Measurements from ENCODE around the gene SMURF2.

Gene SMURF2

GRCh38 chr17:64533784-64534183 is 128.3 kb downstream of the SMURF2 start:
- no peak for DNase-seq

- no peak for DNase-seq
Measured at GRCh38 chr17:64532409-64532808, 129.7 kb downstream of the SMURF2 start.

GRCh38 chr17:64531955-64532371 is 130.1 kb downstream of the SMURF2 start:
- no peak for DNase-seq

GRCh38 chr17:64529221-64529620 is 132.9 kb downstream of the SMURF2 start:
- no peak for DNase-seq

GRCh38 chr17:64527914-64528313 is 134.2 kb downstream of the SMURF2 start:
- DNase-seq = no peak

DNA sequence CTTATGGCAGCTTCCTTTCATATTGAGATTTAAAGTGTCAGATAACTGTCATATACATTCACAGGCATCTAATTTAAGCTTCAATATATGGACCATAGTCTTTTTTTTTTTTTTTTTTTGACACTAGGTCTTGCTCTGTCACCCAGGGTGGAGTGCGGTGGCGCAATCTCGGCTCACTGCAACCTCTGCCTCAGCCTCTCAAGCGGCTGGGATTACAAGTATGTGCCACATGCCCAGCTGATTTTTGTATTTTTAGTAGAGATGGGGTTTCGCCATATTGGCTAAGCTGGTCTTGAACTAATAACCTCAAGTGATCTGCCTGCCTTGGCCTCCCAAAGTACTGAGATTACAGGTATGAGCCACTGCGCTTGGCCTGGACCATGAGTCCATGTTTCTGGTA is 141.7 kb downstream of the SMURF2 start:
- DNase-seq = no peak

DNA sequence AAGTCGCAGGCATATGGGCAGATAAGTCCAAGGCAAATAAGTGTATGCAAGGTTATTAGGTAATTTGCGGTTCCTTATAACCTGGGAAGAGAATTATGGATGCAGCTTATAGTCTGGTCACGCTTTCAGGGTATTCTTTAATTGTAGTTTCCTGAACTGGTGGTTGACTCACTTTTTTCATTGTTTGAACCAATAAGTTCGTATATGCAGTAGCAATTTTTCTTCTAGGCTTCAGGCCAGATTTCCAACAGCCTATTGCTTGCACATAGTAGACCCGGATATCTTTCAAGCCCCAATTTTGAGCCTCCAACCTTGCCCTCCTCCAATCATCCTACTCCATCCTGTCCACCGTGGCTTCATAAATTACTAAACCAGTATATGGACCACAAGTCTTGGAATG is 142.5 kb downstream of the SMURF2 start:
- DNase-seq = no peak

- no peak for DNase-seq
Measured at GRCh38 chr17:64515829-64516228, 146.3 kb downstream of the SMURF2 start.

DNA sequence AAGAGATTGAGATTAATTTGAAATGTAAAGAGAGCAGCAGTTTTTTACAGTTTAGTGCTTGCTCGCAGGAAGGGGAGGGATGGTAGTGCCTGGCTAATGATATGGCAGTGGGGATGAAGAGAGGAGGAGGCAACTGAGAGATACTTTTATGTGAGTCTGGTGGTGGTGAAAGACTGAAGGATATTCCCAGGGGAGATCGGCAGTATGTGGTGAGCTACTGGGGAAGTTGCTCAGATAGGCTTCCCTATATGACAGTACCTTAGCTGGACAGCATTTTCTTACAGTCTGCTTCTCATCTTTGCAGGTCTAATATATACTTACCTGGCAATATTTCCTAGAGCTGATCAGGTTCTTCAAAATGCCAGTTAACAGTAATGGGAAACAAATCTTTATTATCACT is 146.7 kb downstream of the SMURF2 start:
- no peak for DNase-seq

DNA sequence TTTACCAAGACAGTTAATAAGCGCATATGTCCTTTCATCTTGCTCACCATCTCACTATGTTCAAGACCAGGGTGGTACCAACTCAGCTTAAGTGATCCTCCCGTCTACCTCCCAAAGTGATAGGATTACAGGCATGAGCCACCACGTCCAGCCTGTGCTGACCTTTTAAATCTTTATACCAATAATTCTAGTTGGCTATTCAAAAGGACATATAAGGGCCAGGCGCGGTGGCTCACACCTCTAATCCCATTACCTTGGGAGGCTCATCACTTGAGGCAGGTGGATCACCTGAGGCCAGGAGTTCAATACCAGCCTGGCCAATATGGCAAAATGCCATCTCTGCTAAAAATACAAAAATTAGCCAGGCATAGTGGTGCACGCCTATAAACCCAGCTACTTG is 152.9 kb downstream of the SMURF2 start:
- no peak for DNase-seq

DNA sequence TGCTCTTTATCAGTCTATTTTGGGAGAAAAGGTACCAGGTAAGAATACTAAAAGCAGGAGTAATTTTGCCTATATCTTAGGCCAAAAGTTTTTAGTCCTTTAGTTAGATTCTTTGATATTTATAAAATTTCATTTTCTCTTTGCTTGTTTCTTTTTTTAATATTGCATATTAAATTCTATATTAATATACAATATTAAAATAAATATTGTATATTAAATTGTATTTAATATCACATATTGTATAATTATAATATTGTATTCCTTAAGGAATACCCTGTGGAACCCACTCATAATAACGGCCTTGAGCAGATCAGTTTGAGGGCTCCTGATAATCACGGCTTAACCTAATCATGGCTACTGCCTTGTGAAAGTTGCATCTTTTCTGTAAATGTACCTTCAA is 153.4 kb downstream of the SMURF2 start:
- no peak for DNase-seq

GRCh38 chr17:64507413-64507782 is 154.7 kb downstream of the SMURF2 start:
- DNase-seq = peak; percentile 16

- DNase-seq = peak; percentile 95
Measured at GRCh38 chr17:64506576-64507412, 155.3 kb downstream of the SMURF2 start, which contains the start of gene CEP95. CEP95 (plus strand) TSS chr17:64506977; CDS start chr17:64507098, 121 bp downstream.

DNA sequence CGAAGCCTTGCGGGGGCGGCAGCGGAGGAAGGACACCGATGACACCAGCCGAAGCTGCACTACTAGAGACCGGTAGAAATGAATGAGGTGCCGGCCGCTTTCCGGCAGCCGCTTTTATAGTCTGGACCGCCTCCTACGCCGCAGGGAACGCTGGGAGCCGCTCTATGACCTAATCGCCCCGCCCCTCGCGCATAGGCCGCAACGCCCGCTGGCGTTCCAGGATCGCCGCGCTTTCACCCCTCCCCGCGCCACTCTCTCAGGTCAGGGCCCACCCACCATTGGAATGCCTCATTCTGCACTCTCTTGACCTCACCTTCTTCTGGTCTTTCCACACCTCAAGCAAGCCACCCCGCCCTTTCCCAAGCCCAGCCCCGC is 155.9 kb downstream of the SMURF2 start, which contains the start of gene DDX5:
Gene DDX5, minus strand, starts transcription at position 89 of the 375 bp plus-strand sequence. CDS start 170 bp downstream, outside the sequence.
- DNase-seq = peak; percentile 95

GRCh38 chr17:64505340-64506200 is 156.5 kb downstream of the SMURF2 start:
- peak; percentile 50 for DNase-seq

- DNase-seq = no peak
Measured at GRCh38 chr17:64504769-64505339, 157.3 kb downstream of the SMURF2 start.

GRCh38 chr17:64503821-64504768 is 158.0 kb downstream of the SMURF2 start:
- DNase-seq = no peak

DNA sequence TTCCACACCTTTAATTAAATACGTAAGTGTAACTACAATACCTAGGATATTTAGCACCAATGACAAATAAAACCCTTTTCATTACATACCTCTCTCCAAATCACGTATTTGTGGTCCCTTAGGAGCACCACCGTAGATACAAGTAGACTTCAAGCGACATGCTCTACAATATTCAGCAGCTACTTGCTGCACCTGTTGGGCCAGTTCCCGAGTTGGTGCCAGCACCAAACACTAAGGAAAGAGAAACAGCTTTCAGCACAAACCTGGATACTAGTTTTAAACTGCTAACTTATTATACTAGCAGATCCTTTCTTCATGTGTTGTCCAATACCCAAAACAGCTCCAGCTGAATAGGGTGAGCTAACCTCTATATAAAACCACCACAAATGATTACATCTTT is 158.8 kb downstream of the SMURF2 start:
- DNase-seq = no peak

DNA sequence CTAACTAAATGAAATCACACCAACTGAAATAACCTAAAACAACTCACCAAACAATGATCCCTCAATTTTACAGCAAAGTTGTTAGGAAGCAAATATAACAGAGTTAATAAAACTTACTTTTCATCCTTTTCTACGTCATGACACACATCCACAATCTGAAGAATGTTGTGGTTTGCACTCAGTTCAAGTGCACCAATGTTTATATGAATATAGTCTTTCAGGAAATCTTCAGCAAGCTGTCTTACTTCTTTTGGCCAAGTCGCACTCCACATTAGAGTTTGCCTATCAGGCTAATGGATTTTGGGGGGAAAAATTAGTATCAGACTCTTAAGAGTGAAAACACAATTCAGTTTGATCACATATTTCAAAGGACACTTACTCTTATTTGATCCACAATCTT is 159.3 kb downstream of the SMURF2 start:
- DNase-seq = no peak

DNA sequence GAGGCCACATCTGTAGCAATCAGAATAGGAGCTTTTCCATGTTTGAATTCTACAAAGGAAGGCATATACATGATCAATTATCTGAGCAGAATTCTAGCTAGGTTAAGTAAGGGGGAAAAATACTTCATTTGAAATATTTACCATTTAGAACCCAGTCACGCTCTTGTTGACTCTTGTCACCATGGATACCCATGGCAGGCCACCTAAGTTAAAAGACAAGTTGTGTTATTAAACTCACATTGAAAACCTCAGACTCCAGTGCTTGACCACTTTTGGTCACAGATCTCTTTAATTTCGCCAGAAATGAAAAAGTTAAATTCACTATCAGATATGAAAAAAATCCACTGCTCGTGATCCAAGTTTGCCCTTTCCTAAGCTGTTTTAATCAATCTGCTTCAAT is 160.1 kb downstream of the SMURF2 start:
- DNase-seq = no peak

DNA sequence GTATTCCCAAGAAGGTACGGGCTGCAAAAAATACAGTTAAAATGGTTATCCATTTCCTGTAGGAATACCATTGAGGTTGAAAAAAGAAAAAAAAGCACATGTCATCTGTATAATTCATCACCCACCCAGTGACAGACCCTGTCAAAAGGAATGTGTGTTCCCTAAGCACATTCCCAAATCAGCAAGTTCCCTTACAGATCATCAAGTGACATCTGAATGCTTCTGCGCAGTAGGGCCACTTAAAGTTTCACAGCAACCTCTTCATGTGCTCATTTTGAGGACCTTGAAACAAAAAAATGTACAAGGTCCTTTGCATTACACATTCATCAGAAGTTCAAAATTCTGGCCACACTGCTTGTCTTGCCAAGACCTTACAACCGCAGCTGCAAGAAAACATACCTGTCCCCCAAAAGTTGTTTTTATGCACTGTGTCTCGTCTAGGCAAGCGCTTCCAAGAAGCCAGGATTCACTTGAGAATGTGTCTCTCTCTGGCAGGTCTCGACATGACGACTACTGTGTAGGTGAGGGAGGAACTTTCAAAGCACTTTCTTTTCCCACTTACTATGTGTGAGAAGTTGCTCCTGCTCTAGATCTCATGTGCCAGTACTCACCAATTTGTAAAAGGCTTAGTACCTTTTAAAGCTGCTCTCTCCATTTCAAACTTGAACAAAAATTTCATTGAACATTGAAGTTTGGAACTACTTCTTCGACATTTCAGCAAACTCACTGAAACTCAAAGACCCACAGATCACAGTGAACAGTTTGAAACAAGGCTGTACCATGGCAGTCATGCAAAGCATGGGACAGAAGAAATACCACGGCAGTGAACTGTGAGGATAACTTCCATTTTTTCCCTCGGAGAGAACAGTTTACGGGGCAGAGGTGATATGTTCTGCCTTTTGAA is 161.0 kb downstream of the SMURF2 start:
- DNase-seq = no peak
